ENCODE measurements around the gene ANAPC10.
"Not testable (repeated sequence)": the region's sequence is repeated elsewhere in the genome, so short reads cannot be mapped to it uniquely, and the experiment has no call there.

Gene ANAPC10

GRCh38 chr4:145000656-145001055, 97.3 kb downstream of the ANAPC10 start:
- not testable (repeated sequence) for DNase-seq

DNA sequence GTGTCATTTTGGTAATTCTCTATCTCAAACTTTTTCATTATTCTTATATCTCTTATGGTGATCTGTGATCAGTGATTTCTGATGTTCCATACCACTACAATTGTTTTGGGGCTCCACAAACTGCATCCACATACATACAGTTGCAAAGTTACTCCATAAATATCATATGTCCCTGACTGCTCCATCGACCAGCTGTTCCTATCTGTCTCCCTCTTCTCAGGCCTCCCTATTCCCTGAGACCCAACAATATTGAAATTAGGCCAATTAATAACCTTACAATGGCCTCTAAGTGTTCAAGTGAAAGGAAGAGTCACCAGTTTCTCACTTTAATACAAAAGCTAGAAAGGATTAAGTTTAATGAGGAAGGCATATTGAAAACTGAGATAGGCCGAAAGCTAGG, 108.7 kb downstream of the ANAPC10 start:
- DNase-seq: no peak

DNA sequence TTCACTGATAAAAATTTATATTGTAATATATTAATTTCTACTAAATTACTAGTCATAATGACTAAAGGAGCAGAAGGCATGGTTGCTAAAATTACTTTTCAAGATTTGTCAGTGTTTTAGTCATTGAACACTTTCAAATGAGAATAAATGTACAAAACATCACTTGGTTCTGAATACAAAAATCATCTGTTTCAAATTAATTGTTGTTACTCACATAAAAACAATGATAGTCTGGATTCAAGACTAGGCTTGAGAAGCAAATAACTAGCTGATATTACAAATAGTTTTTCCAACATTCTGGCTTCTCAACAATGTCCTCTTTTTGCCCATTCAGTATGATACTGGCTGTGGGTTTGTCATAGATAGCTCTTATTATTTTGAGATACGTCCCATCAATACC, 112.5 kb downstream of the ANAPC10 start:
- DNase-seq: no peak

GRCh38 chr4:144985014-144985413, 113.0 kb downstream of the ANAPC10 start:
- DNase-seq: no peak

- DNase-seq: no peak
These were observed 113.8 kb downstream of the ANAPC10 start for GRCh38 chr4:144984241-144984640.

DNA sequence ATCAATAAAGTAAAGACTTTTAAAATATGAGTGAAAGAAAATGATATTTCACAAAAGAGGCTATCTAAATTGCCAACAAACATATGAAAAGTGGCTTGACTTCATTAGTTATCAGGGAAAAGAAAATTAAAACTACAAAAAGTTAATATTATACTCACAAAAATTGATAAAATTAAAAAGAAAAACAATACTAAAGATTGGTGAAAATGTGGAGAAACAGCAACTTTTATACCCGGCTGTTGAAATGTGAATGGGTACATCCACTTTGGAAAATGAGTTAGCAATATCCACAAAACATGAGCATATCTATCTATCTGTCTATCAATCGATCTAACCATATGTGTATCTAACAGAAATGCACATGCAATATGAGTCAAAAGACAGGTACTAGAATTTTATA, 122.3 kb downstream of the ANAPC10 start:
- DNase-seq: no peak

- no peak for DNase-seq
These were observed 127.4 kb downstream of the ANAPC10 start for GRCh38 chr4:144970597-144970996.

GRCh38 chr4:144969821-144970220, 128.2 kb downstream of the ANAPC10 start:
- no peak for DNase-seq

DNA sequence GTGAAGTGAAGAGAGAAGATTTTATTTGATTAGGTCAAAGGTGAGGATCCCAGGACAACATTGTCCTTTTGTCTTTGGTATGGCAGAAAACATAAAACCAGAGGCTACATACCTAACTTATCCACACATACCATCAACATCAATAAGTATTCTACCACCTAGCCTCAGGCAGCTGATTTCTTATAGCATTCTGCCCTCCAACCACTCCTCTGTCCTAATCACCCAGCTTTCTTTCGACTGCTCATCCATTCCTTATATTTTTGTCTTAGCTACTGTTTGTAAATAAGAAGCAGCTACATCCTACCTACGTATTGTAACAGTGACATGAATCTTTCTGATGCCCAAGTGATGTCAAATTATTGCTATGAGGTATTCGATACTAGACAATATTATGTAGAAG, 129.4 kb downstream of the ANAPC10 start:
- no peak for DNase-seq

DNA sequence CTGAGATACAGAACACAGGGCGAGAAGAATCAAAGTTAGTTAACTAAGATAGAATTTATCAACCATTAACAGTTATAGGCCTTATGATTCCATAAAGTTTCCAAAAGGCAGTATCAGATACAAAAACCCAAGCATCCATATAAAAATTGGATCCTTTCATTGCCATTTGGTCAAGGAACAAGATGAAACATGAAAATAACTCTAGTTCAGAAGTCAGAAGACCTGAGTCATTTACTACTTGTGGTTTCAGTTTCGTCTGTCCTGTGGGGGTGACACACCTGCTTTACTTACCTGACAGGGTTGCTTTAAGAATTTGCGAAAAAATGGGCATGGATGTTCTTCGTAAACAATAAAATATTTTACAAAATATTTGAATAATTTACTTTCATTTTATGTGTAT, 130.8 kb downstream of the ANAPC10 start:
- DNase-seq: no peak

- no peak for DNase-seq
These were observed 135.7 kb downstream of the ANAPC10 start for GRCh38 chr4:144962300-144962699.

DNA sequence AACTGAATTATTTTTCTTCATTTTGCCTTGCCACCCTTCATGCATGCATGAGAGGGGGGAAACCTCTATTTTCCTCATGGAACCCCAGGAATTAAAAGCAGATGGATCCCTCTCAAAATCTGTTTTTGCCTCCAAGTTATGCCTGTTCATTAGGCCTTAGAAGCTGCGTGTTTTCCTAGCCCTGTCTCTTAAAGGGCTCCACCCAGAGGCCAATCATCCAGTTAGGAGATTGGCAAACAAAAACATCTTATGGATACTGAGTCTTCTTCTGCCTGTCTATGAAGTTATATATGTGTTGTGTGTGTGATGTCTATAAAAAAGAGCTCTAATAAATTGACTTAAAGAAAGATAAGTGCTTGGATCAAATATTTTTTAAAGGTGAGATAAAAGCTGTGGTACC, 142.9 kb downstream of the ANAPC10 start:
- no peak for DNase-seq

DNA sequence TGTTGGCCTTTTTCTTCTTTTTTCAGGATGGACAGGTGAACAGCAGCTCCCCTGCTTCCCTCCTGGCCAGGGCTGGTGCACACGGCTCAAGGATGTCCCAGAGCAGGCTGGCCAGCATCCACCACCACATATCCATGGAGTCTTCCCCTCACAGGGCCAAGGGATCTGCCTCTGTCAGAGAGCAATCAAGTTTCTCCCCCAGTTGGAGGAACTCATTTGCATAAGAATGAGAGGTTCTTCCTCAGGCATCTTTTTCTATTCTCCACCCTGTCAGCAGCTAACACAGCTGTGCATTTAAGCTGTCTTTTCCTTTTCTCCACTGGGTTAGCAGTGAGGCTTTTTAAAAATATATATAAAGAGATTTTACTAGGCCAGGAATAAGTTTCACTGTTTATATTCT, 143.8 kb downstream of the ANAPC10 start:
- no peak for DNase-seq

- DNase-seq: no peak
These were observed 149.6 kb downstream of the ANAPC10 start for GRCh38 chr4:144948421-144948820.

GRCh38 chr4:144948009-144948408, 150.0 kb downstream of the ANAPC10 start:
- no peak for DNase-seq
